Measurements from ENCODE around the gene AKAP6.

DNA sequence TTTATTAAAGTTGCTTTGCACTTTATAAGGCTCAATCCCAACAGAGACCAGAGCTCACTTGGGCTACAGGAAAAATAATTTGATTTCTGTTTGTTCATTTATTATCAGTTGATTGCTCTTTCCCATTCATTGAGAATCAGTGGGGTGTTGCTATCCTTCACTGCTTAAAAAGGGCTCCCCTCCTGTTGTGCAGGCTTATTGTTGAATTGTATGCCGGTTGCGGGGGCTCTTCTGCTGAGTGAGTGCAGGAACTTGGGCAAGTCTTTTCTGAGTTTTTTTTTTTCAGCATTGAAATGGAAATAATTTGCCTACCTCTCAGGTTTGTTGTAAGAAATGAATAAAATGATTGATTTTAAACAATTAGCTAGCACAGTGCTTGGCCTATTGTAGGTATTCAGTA lies 32.6 kb downstream of the AKAP6 start:
- TF ChIP-seq POLR2A (IDR thresholded peaks at IDR 0.05) (no peak), CTCF (IDR thresholded peaks at IDR 0.05) (no peak), POLR2AphosphoS5 (IDR thresholded peaks at IDR 0.05) (no peak)
